Heart right ventricle (tissue), 16 donors: ENCODE results near the gene KIRREL1. TPM values are rescaled to one million over a fixed set of nuclear protein-coding genes. Genes with fewer than 3 reads are reported as not detected.

Experiments
- ATAC-seq, 8 donors: fragments of 200-7000 bp; cut with Tn5 transposase; one replicate each; pipeline ENCODE4 v1.9.1; 2020; ENCODE audit warnings: mild to moderate bottlenecking in 8 of 8, moderate library complexity in 8 of 8, moderate number of reproducible peaks in 1 of 8
- DNase-seq, 2 donors: peaks; one replicate each; pipeline ENCODE4 v3.0.0-alpha.2; 2020
- H3K27ac ChIP-seq, 10 donors: fragments of 200-600 bp; sonication (generic) in 2 of 10; one replicate each; pipeline versions ENCODE4 v1.5.0 to v1.8.0; 2020 to 2022; ENCODE audit warnings: mild to moderate bottlenecking in 3 of 10
- H3K27me3 ChIP-seq, 7 donors: fragments of 200-600 bp; one replicate each; pipeline ENCODE4 v1.8.0; 2021 to 2022; ENCODE audit warnings: mild to moderate bottlenecking in 2 of 7
- H3K36me3 ChIP-seq, 9 donors: fragments of 200-600 bp; sonication (generic) in 1 of 9; one replicate each; pipeline versions ENCODE4 v1.5.0 to v1.8.0; 2020 to 2022; ENCODE audit warnings: mild to moderate bottlenecking in 2 of 9
- H3K4me1 ChIP-seq, 9 donors: fragments of 200-600 bp; sonication (generic) in 1 of 9; one replicate each; pipeline versions ENCODE4 v1.5.0 to v1.8.0; 2020 to 2022; ENCODE audit warnings: mild to moderate bottlenecking in 4 of 9
- H3K4me3 ChIP-seq, 10 donors: fragments of 200-600 bp; sonication (generic) in 2 of 10; one replicate each; pipeline versions ENCODE4 v1.5.0 to v1.8.0; 2020 to 2022; ENCODE audit warnings: mild to moderate bottlenecking in 7 of 10, moderate library complexity in 2 of 10
- H3K9me3 ChIP-seq, 11 donors: fragments of 200-600 bp in 10 of 11; sonication (generic) in 2 of 11; one replicate each; pipeline versions ENCODE4 v1.5.0 to v1.8.0; 2013 to 2022; ENCODE audit warnings: mild to moderate bottlenecking in 2 of 11, control low read depth in 1 of 11, moderate library complexity in 1 of 11
- WGBS, 2 donors: extraction: QIAGEN DNeasy Blood & Tissue Kit; methylation state at CpG; one replicate each; pipeline ENCODE4 v1.1.7; 2013; ENCODE audit warnings: inconsistent platforms in 1 of 2; 5-methylcytosine and 5-hydroxymethylcytosine counted together
- intact Hi-C, 10 donors: fragments of 100-400 bp; cut with DNase I; formaldehyde crosslinking; loops; one replicate each; pipeline versions ENCODE4 v1.11.1 to v1.14.2; 2022
- polyA plus RNA-seq, 2 donors: library from polyadenylated mRNA; stranded (reverse); fragments of 200-250 nt; gene quantifications; one replicate each; pipeline ENCODE4 v1.2.3, GENCODE V29; 2013
- total RNA-seq, 10 donors: library from RNA; stranded (reverse); fragmentation: NEBNext Ultra II Directional in 3 of 10; extraction: Animal tissue kit (Norgen Biotek cat#: 25700) in 3 of 10; gene quantifications; one replicate each; pipeline versions ENCODE4 v1.2.1 to v1.2.4, GENCODE V29; 2021 to 2023
- TF ChIP-seq, protein P1 (sequence below), 9 donors: fragments of 200-600 bp; sonication (generic) in 2 of 9; IDR thresholded peaks; one replicate each; pipeline versions ENCODE4 v1.5.0 to v1.8.0; 2021 to 2022; ENCODE audit warnings: antibody characterized with exemption in 9 of 9, mild to moderate bottlenecking in 5 of 9, moderate library complexity in 1 of 9
- donor health status: Arrhythmogenic right ventricular cardiomyopathy.
- donor health status: ischemic (EF 13 %, LVEDD 7.1; RV severe dilation, severe dysfunction).
- donor health status: healthy with polysubstance abuse.
- donor health status: DM: no; HTN: yes; CAD: no.
- donor health status: DM: no; HTN: no; CAD: no.
- donor health status: ischemic (EF 25% LVEDD 6.9; RV normal size, moderate dysfunction).
- donor health status: ischemic (EF 25% LVEDD 5.7; RV mildly dilated, moderate dysfunction).
- donor health status: healthy.
- donor health status: DM: yes; HTN: yes; CAD: no.
- donor health status: Ischemic cardiomyopathy.
- donor health status: ischemic (EF 35%, LVEDD 5.7; RV mildly dilated, moderate dysfunction).
- donor health status: nonischemic (EF 11% LVEDD 7.7; RV severe dilation, severe dysfunction).
- donor health status: DM: yes; HTN: yes; CAD: no.
- donor health status: PGD.
- donor health status: ischemic (EF 29% LVEDD 5.4; RV normal size, mild dysfunction).
- donor health status: nonischemic (EF 23%, LVEDD 6.1; RV moderate dilation, normal function).

KIRREL1 gene
- total and polyA plus RNA-seq, 12 donors: 4.1 to 14.7 (median 7.4) TPM

DNA sequence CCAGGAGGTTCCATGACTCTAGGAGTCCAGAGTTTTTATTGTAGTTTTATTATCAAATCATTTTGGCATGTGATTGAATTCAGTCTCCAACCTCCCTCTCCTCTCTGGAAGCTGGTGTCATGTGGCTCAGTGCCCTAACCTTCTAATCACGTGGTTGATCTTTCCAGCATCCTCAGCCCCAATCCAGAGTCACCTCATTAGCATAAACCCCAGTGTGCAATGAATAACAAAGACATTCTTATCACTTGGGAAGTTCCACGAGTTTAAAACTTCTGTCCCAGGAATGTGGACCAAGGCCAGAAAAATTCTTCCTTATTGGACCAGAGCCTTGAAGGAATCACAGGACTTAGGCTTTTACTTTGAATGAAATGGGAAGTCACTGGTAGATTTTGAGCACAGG, 52.2 kb downstream of the KIRREL1 start:
- no peak overlapping the region for H3K4me3 ChIP-seq
- TF ChIP-seq, protein P1, sequence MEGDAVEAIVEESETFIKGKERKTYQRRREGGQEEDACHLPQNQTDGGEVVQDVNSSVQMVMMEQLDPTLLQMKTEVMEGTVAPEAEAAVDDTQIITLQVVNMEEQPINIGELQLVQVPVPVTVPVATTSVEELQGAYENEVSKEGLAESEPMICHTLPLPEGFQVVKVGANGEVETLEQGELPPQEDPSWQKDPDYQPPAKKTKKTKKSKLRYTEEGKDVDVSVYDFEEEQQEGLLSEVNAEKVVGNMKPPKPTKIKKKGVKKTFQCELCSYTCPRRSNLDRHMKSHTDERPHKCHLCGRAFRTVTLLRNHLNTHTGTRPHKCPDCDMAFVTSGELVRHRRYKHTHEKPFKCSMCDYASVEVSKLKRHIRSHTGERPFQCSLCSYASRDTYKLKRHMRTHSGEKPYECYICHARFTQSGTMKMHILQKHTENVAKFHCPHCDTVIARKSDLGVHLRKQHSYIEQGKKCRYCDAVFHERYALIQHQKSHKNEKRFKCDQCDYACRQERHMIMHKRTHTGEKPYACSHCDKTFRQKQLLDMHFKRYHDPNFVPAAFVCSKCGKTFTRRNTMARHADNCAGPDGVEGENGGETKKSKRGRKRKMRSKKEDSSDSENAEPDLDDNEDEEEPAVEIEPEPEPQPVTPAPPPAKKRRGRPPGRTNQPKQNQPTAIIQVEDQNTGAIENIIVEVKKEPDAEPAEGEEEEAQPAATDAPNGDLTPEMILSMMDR (IDR thresholded peaks at IDR 0.05): no peak
- ATAC-seq (peak in 7 of 8 donors; percentile 63 to 77 (median 71)), DNase-seq (peak in 1 of 2 donors; percentile 44)
- peaks cover 0 to 43% (median 22%) of the 10 kb centered on the region in 9 donors for H3K4me1 ChIP-seq
- no peaks in the 10 kb centered on the region for H3K27me3 ChIP-seq
- WGBS, 2 donors: 14 to 17% methylated on average over 2 of the region's 2 CpGs
- intact Hi-C loops: no loop called here
- H3K27ac ChIP-seq: peak overlapping the region in 1 of 10 donors; percentile 45
- no peaks in the 10 kb centered on the region for H3K9me3 ChIP-seq
- H3K36me3 ChIP-seq: no peaks in the 10 kb centered on the region

GRCh38 chr1:158046715-158047510, 53.5 kb downstream of the KIRREL1 start:
- DNase-seq (no peak), ATAC-seq (no peak)
- TF ChIP-seq, protein P1 (IDR thresholded peaks at IDR 0.05): no peak
- Histone ChIP-seq H3K27me3 (no peaks in the 10 kb centered on the region), H3K27ac (no peak overlapping the region), H3K4me1 (peaks cover 0 to 43% (median 22%) of the 10 kb centered on the region in 9 donors), H3K9me3 (no peaks in the 10 kb centered on the region), H3K4me3 (no peak overlapping the region), H3K36me3 (no peaks in the 10 kb centered on the region)
- intact Hi-C loops: no loop called here
- WGBS, 2 donors: 53 to 56% methylated on average over 4 of the region's 4 CpGs

DNA sequence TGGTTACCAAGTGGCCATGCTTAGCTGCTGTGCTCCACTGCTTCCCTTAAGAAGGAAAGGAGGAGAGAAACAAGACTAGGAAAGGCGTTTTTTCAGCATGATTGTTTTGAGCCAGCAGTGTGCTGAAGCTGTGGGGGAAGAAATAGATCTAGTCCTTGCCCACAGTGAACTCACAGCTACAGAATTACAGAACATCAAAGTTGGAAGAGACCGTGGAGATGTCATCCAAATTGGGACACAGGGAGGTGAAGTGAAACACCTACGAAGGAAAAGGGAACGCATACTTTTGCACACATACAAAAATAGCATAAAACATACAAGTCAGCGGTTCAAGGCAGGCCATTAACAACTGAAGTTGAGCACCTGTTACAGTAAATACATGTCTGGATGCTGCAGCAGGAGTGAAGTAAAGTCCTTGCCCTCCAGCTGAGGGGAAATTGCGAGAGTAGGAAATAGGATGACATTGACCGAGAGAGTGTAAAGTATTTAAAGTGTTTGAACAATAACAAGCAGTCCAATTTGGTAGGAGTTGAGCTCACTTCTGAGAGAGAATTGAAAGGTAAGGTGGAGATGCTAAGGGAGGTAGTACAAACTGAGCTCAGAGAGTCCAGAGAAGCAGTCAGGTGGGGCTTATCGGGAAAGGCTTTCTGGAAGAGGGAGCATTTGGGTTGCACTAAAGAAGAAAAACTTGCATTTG, 55.1 kb downstream of the KIRREL1 start:
- ATAC-seq (no peak), DNase-seq (no peak)
- no peak overlapping the region for H3K4me3 ChIP-seq
- H3K4me1 ChIP-seq: peaks cover 0 to 38% (median 22%) of the 10 kb centered on the region in 9 donors
- no peaks in the 10 kb centered on the region for H3K27me3 ChIP-seq
- WGBS, 2 donors: 82 to 86% methylated on average over 8 of the region's 8 CpGs
- H3K9me3 ChIP-seq: no peaks in the 10 kb centered on the region
- H3K36me3 ChIP-seq: no peaks in the 10 kb centered on the region
- TF ChIP-seq, protein P1 (IDR thresholded peaks at IDR 0.05): no peak
- intact Hi-C loops: no loop called here
- no peak overlapping the region for H3K27ac ChIP-seq

DNA sequence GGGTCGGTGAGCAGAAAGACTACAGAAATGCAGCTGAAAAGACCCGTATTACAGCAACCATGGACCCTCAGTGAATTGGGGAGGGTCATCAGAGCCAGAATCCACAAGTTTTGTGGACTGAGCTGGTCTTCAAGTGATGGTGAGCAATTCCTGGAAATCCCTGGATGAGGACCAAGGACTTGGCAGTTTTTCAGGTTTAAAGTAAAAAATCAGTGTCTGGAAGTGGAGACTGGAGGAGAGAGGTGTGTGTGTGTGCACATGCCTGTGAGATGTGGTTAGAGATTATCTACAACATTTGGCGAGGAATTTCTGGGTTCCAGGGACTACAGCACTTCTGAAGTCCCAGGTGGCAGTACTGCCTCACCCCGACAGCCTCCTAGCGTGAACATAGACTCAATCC, 56.4 kb downstream of the KIRREL1 start:
- no peak overlapping the region for H3K4me3 ChIP-seq
- TF ChIP-seq, protein P1 (IDR thresholded peaks at IDR 0.05): no peak
- DNase-seq (no peak), ATAC-seq (no peak)
- no peaks in the 10 kb centered on the region for H3K9me3 ChIP-seq
- no peaks in the 10 kb centered on the region for H3K36me3 ChIP-seq
- WGBS, 2 donors: 69 to 72% methylated on average over 5 of the region's 5 CpGs
- intact Hi-C loops: no loop called here
- H3K27me3 ChIP-seq: no peaks in the 10 kb centered on the region
- no peak overlapping the region for H3K27ac ChIP-seq
- H3K4me1 ChIP-seq: peaks cover 0 to 37% (median 21%) of the 10 kb centered on the region in 9 donors
